ENCODE results near the gene HCK.

HCK gene

DNA sequence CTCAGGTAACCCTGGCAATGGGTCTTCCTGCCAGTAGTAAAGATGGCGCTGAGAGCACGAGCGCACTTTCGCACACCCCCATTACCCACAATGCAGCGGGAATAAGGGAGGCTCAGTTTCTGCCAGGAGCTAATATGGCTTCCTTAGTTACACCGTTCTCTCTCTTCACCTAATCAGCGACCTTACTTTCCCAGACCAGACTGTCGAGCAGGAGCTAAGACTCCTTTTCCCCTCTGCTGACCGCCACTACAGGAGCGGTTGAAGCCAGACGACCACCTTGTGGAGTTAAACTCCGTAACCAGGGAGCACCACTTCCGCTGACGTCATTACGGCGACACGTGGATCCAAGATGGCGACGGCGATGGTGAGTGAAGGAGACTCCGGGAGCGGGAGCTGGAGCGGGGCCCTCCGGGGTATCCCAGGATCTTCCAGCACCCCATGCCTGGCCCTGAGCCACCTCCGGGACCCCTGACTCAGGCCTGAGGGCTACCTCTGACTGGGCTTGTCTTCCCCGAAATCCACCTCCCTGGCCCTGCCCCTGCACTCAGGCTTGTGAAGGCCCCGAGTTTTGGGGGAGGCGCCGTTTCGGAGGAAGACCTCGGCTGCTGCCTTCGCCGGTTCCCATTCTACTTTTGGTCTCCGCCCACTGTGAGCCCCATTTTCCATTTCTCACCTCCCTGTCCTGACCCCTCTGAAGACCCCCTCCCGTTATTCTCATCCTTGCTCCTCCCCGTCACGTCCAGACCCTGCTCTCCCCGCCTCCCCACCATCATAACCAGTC lies 57.5 kb downstream of the HCK start, which contains the start of gene TM9SF4:
TM9SF4 (plus strand) TSS at position 323 of the 781 bp plus-strand sequence; CDS start at position 350, 27 bp downstream.
- H3K4me3 ChIP-seq (ENCODE audit: extremely low read depth, insufficient read depth, low read length, poor library complexity, severe bottlenecking) = peak within 1 kb of the TSS; percentile 77
- WGBS, 2 experiments (ENCODE audit: insufficient coverage in 2 of 2) = 0% methylated on average over 29 to 37 of the region's 38 CpGs
- peaks cover 22% of the 10 kb centered on the region for H3K36me3 ChIP-seq (ENCODE audit: control insufficient read depth, insufficient read depth, low read length)
- peak within 1 kb of the TSS; percentile 99 for H3K27ac ChIP-seq (ENCODE audit: low read depth, low read length, severe bottlenecking)
- H3K4me1 ChIP-seq (ENCODE audit: control insufficient read depth, insufficient read depth, low read length, poor library complexity, severe bottlenecking) = no peaks in the 10 kb centered on the region
- no peaks in the 10 kb centered on the region for H3K9me3 ChIP-seq (ENCODE audit: control insufficient read depth, low read length)

DNA sequence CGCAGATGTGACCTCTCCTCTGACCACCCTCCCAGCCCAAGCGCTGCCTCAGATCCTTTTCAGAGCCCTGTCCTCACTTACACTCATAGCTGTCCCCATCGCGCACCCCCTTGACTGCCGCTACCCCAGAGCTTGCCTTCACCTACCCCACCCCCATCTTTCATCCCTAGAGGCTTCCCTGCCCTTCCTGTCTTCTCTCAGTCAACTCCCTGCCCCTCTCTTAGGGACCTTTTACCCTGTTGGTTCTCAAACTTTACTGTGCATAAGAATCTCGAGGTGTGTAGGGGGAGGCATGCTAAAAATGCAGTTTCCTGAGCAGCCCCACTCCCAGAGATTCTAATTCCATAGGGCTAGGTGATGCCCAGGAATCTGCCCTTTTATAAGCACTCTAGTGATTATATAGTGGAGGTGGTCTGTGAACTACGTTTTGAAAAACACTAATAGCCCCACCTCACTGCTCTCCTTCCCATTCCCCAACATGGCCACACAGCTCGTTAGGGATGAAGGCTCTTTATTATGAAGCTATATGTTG lies 58.2 kb downstream of the HCK start:
- Histone ChIP-seq H3K4me1 (ENCODE audit: control insufficient read depth, insufficient read depth, low read length, poor library complexity, severe bottlenecking) (no peaks in the 10 kb centered on the region), H3K9me3 (ENCODE audit: control insufficient read depth, low read length) (no peaks in the 10 kb centered on the region), H3K27ac (ENCODE audit: low read depth, low read length, severe bottlenecking) (peak overlapping the region; percentile 99), H3K36me3 (ENCODE audit: control insufficient read depth, insufficient read depth, low read length) (peaks cover 28% of the 10 kb centered on the region), H3K4me3 (ENCODE audit: extremely low read depth, insufficient read depth, low read length, poor library complexity, severe bottlenecking) (peak overlapping the region; percentile 77)
- 4% methylated on average over 6 of the region's 8 CpGs; no CpG with 5 or more reads in 1 of the 2 experiments for WGBS, 2 experiments (ENCODE audit: insufficient coverage in 2 of 2)

DNA sequence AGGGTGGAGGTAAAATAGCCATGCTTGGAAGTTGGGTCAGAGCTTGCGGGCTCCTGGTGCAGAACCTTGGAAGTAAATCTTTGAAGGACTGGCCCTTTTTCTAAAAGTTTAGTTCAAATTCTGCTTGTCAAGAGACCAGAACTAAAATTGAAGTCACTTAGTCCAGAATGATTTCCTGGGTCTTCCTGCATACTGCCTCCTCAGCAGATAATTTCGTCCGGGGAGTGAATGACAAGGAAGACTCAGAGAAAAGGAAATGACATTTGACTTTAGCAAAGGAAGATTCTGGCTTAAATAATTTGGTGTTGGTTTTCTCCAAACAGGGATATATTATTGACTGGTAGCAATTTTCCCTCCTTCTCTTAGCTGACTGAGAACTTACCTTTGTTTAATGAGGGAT lies 58.7 kb downstream of the HCK start:
- 63 to 100% methylated on average over 2 to 3 of the region's 3 CpGs for WGBS, 2 experiments (ENCODE audit: insufficient coverage in 2 of 2)
- Histone ChIP-seq H3K9me3 (ENCODE audit: control insufficient read depth, low read length) (no peaks in the 10 kb centered on the region), H3K27ac (ENCODE audit: low read depth, low read length, severe bottlenecking) (no peak overlapping the region), H3K36me3 (ENCODE audit: control insufficient read depth, insufficient read depth, low read length) (peaks cover 31% of the 10 kb centered on the region), H3K4me3 (ENCODE audit: extremely low read depth, insufficient read depth, low read length, poor library complexity, severe bottlenecking) (peak overlapping the region; percentile 77), H3K4me1 (ENCODE audit: control insufficient read depth, insufficient read depth, low read length, poor library complexity, severe bottlenecking) (no peaks in the 10 kb centered on the region)

DNA sequence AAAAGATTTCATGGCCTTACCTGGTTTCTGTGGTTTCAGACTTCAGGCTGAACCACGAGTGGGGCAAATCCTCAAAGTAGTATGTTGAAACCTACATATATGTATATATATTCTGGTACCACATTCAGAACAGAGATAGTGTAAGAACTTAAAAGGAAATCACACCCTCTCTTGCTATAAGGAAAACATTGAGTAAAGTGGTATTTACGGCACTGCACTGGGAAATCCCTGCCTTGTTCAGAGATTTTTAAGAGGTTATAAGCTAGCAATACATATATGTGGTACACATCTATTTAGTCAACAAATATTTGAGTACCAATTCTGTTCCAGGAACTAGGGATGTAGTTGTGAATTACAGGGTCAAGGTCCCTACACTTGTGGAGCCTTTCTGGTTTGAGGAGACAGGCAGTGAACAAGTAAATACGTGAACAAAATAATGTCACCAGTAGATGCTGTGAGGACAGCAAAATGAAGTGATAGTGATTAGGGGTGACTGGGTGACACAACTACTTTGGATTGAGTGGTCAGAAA lies 59.2 kb downstream of the HCK start:
- peaks cover 32% of the 10 kb centered on the region for H3K36me3 ChIP-seq (ENCODE audit: control insufficient read depth, insufficient read depth, low read length)
- no peak overlapping the region for H3K4me3 ChIP-seq (ENCODE audit: extremely low read depth, insufficient read depth, low read length, poor library complexity, severe bottlenecking)
- H3K9me3 ChIP-seq (ENCODE audit: control insufficient read depth, low read length) = no peaks in the 10 kb centered on the region
- WGBS, 2 experiments (ENCODE audit: insufficient coverage in 2 of 2) = 87 to 91% methylated on average over 1 of the region's 3 CpGs
- H3K27ac ChIP-seq (ENCODE audit: low read depth, low read length, severe bottlenecking) = no peak overlapping the region
- no peaks in the 10 kb centered on the region for H3K4me1 ChIP-seq (ENCODE audit: control insufficient read depth, insufficient read depth, low read length, poor library complexity, severe bottlenecking)

DNA sequence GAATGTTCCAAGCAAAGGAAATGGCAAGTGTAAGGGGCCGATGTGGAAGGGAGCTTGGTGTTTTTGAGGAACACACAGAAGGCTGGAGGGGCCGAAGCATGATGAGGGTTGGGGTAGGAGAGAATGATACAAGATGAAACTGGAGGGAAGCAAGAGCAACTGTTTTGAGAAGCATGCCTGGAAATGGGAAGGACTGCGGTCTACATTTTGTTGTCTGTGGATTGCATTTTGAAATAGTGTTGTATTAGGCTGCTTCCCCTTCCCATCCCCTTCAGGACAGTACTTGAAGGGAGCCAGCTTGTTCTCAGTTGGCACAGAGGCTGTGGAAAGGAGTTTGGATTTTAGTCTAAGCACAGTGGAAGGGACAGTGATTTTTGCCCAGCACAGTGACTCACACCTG lies 59.7 kb downstream of the HCK start:
- H3K4me1 ChIP-seq (ENCODE audit: control insufficient read depth, insufficient read depth, low read length, poor library complexity, severe bottlenecking) = no peaks in the 10 kb centered on the region
- no peak overlapping the region for H3K4me3 ChIP-seq (ENCODE audit: extremely low read depth, insufficient read depth, low read length, poor library complexity, severe bottlenecking)
- WGBS, 2 experiments (ENCODE audit: insufficient coverage in 2 of 2) = 100% methylated on average over 2 to 3 of the region's 3 CpGs
- no peaks in the 10 kb centered on the region for H3K9me3 ChIP-seq (ENCODE audit: control insufficient read depth, low read length)
- H3K36me3 ChIP-seq (ENCODE audit: control insufficient read depth, insufficient read depth, low read length) = peaks cover 36% of the 10 kb centered on the region
- H3K27ac ChIP-seq (ENCODE audit: low read depth, low read length, severe bottlenecking) = no peak overlapping the region

DNA sequence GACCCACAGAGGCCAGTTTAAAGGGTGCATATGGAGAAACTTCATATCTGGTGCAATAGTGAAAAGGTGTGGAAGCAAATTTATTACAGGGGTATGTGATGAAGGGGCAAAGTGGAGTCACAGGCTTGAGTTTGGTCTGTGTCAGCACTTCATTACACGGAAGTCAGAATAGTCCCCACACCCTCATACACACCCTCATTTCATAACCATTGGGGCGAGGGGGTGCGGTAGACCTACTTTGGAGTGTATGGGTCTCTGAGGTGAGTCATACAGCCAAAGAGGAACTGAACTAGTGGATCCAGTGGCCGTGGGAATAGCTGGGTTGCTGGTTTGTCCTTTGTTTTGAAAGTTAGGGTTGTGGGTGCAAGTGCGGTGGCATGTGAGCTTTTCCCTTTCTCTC lies 60.8 kb downstream of the HCK start:
- no peak overlapping the region for H3K27ac ChIP-seq (ENCODE audit: low read depth, low read length, severe bottlenecking)
- 100% methylated on average over 2 of the region's 5 CpGs; no CpG with 5 or more reads in 1 of the 2 experiments for WGBS, 2 experiments (ENCODE audit: insufficient coverage in 2 of 2)
- no peak overlapping the region for H3K4me3 ChIP-seq (ENCODE audit: extremely low read depth, insufficient read depth, low read length, poor library complexity, severe bottlenecking)
- H3K9me3 ChIP-seq (ENCODE audit: control insufficient read depth, low read length) = no peaks in the 10 kb centered on the region
- peaks cover 40% of the 10 kb centered on the region for H3K36me3 ChIP-seq (ENCODE audit: control insufficient read depth, insufficient read depth, low read length)
- no peaks in the 10 kb centered on the region for H3K4me1 ChIP-seq (ENCODE audit: control insufficient read depth, insufficient read depth, low read length, poor library complexity, severe bottlenecking)

DNA sequence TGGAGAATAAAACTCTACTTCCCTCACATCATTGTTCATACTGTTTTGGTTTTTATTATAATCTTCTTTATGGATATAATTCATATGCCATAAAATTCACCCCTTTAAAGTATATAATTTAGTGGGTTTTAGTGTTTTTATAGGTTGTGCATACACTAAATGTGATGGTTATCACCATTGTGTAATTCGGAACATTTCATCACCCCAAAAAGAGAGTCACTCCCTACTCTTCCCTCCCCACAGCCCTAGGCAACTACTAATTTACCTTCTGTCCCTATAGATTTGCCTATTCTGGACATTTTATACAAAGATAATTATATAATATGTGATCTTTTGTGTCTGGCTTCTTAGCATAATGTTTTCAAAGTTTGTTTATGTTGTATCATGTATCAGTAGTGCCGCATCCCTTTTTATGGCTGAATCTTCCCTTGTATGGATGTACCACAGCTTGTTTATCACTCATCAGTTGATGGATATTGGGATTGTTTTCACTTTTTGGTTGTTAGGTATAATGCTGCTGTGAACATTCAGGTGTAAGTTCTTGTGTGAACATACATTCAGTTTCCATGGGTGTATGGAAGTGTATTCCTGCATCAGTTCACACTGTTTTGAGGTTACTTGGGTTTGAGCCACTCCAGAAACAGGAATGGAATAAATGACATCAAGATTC lies 61.7 kb downstream of the HCK start:
- peaks cover 46% of the 10 kb centered on the region for H3K36me3 ChIP-seq (ENCODE audit: control insufficient read depth, insufficient read depth, low read length)
- no peaks in the 10 kb centered on the region for H3K4me1 ChIP-seq (ENCODE audit: control insufficient read depth, insufficient read depth, low read length, poor library complexity, severe bottlenecking)
- WGBS, 2 experiments (ENCODE audit: insufficient coverage in 2 of 2) = no CpG with 5 or more reads among the region's 2 CpGs
- H3K27ac ChIP-seq (ENCODE audit: low read depth, low read length, severe bottlenecking) = no peak overlapping the region
- no peak overlapping the region for H3K4me3 ChIP-seq (ENCODE audit: extremely low read depth, insufficient read depth, low read length, poor library complexity, severe bottlenecking)
- no peaks in the 10 kb centered on the region for H3K9me3 ChIP-seq (ENCODE audit: control insufficient read depth, low read length)

DNA sequence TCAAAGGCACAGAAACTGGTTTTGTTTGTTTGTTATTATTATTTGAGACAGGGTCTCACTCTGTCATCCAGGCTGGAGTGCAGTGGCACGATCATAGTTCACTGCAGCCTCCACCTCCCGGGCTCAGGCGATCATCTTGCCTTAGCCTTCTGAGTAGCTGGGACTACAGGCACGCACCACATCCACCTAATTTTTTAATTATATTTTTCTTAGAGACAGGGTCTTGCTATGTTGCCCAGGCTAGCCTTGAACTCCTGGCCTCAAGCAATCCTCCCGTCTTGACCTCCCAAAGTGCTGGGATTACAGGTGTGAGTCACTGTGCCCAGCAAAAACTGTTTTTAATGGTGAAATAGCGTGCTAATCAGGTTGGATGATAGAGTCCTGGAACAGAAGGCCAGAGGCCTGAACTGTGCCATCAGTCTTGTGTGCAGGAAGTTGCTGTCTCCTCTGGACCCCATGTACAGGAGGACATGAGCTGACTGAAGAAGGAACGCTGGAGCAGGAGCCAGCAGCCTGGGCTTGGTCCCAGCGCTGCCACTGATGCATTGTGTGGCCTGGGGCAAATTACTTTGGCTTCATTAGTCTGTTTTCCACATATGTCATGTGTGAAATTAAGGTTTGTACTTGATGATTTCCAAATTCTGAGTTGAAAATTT lies 62.4 kb downstream of the HCK start:
- Histone ChIP-seq H3K9me3 (ENCODE audit: control insufficient read depth, low read length) (no peaks in the 10 kb centered on the region), H3K27ac (ENCODE audit: low read depth, low read length, severe bottlenecking) (no peak overlapping the region), H3K4me1 (ENCODE audit: control insufficient read depth, insufficient read depth, low read length, poor library complexity, severe bottlenecking) (no peaks in the 10 kb centered on the region), H3K4me3 (ENCODE audit: extremely low read depth, insufficient read depth, low read length, poor library complexity, severe bottlenecking) (no peak overlapping the region), H3K36me3 (ENCODE audit: control insufficient read depth, insufficient read depth, low read length) (peaks cover 51% of the 10 kb centered on the region)
- 90 to 96% methylated on average over 7 of the region's 8 CpGs for WGBS, 2 experiments (ENCODE audit: insufficient coverage in 2 of 2)

DNA sequence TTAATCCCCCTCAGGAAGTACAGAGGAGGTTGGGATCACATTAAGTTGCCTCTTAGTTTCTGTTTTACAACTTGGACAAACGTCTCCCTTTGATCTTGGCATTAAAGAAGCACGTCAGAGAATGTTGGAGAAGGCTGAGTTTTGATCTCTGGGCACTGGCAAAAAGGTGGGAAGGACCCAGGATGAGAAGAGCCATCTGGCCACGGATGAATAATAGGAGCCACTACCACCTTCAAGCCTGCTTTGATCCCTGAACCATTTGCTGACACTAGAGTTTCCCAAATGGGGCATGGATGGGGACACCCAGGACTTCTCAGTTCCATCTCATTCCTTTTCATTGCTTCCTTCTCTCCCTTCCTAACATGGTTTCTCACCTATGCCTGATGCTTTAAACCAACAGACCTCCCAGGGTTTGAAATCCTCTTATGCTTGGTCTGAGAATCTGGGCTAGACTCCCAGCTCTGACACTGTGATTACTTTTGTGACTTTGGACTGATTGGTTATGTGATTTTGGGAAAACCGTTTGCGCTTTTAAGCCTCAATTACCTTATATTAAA lies 63.2 kb downstream of the HCK start:
- Histone ChIP-seq H3K9me3 (ENCODE audit: control insufficient read depth, low read length) (no peaks in the 10 kb centered on the region), H3K27ac (ENCODE audit: low read depth, low read length, severe bottlenecking) (no peak overlapping the region)
- 87 to 92% methylated on average over 2 to 3 of the region's 5 CpGs for WGBS, 2 experiments (ENCODE audit: insufficient coverage in 2 of 2)

DNA sequence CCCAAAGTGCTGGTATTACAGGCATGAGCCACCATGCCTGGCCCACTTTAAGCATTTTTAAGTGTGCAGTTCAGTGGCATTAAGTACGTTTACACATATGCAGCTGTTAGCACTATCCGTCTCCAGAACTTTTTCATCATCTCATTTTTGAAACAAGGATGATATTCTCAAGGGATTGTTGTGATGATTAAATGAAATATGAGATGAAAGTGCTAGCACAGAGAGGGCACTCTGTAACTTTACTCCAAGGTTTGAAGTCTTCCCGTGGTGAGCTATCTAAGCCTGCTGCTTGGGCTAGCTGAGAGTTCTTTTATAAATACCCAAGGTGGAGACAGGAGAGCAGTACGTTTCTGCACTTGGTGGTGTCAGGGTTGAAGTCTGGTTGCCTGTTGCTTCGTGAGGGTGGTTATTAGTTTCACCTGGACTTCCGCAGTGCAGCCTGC lies 64.1 kb downstream of the HCK start:
- Histone ChIP-seq H3K27ac (ENCODE audit: low read depth, low read length, severe bottlenecking) (no peak overlapping the region), H3K4me3 (ENCODE audit: extremely low read depth, insufficient read depth, low read length, poor library complexity, severe bottlenecking) (no peak overlapping the region), H3K4me1 (ENCODE audit: control insufficient read depth, insufficient read depth, low read length, poor library complexity, severe bottlenecking) (no peaks in the 10 kb centered on the region), H3K9me3 (ENCODE audit: control insufficient read depth, low read length) (no peaks in the 10 kb centered on the region), H3K36me3 (ENCODE audit: control insufficient read depth, insufficient read depth, low read length) (peaks cover 51% of the 10 kb centered on the region)
- 80 to 100% methylated on average over 2 to 6 of the region's 6 CpGs for WGBS, 2 experiments (ENCODE audit: insufficient coverage in 2 of 2)

More for the DNA sequence above, 63.2 kb downstream of the HCK start:
- no peaks in the 10 kb centered on the region for H3K4me1 ChIP-seq (ENCODE audit: control insufficient read depth, insufficient read depth, low read length, poor library complexity, severe bottlenecking)
- H3K4me3 ChIP-seq (ENCODE audit: extremely low read depth, insufficient read depth, low read length, poor library complexity, severe bottlenecking) = no peak overlapping the region
- H3K36me3 ChIP-seq (ENCODE audit: control insufficient read depth, insufficient read depth, low read length) = peaks cover 51% of the 10 kb centered on the region
